Liver (tissue), 3 donors: ENCODE data around the gene RAB3B.

Experiments
- JUND ChIP-seq, 2 donors: IDR thresholded peaks; 2 replicates each; pipeline ENCODE4 v1.6.1; 2016; ENCODE audit warnings: antibody characterized with exemption in 2 of 2
- RAD21 ChIP-seq, 2 donors: IDR thresholded peaks; 2 replicates each; pipeline ENCODE4 v1.6.1; 2016; ENCODE audit warnings: antibody characterized with exemption in 2 of 2, mild to moderate bottlenecking in 2 of 2
- TAF1 ChIP-seq: conservative IDR thresholded peaks from 2 replicates; pipeline ENCODE4 v1.6.1; 2016; ENCODE audit warnings: antibody characterized with exemption, mild to moderate bottlenecking
- YY1 ChIP-seq: IDR thresholded peaks from 2 replicates; pipeline ENCODE4 v1.6.1; 2016; ENCODE audit warnings: antibody characterized with exemption, mild to moderate bottlenecking
- TF ChIP-seq, protein P1 (sequence below): fragments of 150-350 bp; IDR thresholded peaks from 2 replicates; pipeline ENCODE4 v1.5.1; 2017; ENCODE audit warnings: improper control_type of control experiment, low read depth, low read length; ENCODE audit not compliant: missing input control
- TF ChIP-seq, protein P2 (sequence below): IDR thresholded peaks from 2 replicates; pipeline ENCODE4 v1.6.1; 2016; ENCODE audit warnings: antibody characterized with exemption
- TF ChIP-seq, protein P3 (sequence below): IDR thresholded peaks from 2 replicates; pipeline ENCODE4 v1.6.1; 2016; ENCODE audit warnings: antibody characterized with exemption, mild to moderate bottlenecking
- donor health status: healthy.
- donor health status: healthy.

DNA sequence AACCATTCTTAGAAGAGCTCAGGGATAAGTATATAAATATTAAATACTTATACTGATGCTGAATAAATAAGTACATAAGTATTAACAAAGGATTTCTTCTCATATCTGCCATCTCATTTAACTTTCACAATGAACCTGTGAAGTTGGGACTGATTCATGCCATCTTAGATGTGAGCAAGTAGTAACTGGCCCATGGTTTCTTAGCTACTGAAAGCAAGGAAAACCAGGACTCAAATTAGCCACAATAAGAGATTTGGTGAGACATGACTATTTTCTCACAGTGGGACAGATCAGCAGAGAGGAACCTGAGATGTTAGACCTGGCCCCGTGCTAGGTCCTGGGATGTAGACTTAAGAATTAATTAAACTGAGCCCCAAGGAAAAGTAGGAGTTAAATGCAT lies 8.2 kb upstream of the RAB3B start:
- TF ChIP-seq, protein P1, sequence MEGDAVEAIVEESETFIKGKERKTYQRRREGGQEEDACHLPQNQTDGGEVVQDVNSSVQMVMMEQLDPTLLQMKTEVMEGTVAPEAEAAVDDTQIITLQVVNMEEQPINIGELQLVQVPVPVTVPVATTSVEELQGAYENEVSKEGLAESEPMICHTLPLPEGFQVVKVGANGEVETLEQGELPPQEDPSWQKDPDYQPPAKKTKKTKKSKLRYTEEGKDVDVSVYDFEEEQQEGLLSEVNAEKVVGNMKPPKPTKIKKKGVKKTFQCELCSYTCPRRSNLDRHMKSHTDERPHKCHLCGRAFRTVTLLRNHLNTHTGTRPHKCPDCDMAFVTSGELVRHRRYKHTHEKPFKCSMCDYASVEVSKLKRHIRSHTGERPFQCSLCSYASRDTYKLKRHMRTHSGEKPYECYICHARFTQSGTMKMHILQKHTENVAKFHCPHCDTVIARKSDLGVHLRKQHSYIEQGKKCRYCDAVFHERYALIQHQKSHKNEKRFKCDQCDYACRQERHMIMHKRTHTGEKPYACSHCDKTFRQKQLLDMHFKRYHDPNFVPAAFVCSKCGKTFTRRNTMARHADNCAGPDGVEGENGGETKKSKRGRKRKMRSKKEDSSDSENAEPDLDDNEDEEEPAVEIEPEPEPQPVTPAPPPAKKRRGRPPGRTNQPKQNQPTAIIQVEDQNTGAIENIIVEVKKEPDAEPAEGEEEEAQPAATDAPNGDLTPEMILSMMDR, result no peak
- TF ChIP-seq JUND (IDR thresholded peaks at IDR 0.05), result no peak
- TF ChIP-seq, protein P2, sequence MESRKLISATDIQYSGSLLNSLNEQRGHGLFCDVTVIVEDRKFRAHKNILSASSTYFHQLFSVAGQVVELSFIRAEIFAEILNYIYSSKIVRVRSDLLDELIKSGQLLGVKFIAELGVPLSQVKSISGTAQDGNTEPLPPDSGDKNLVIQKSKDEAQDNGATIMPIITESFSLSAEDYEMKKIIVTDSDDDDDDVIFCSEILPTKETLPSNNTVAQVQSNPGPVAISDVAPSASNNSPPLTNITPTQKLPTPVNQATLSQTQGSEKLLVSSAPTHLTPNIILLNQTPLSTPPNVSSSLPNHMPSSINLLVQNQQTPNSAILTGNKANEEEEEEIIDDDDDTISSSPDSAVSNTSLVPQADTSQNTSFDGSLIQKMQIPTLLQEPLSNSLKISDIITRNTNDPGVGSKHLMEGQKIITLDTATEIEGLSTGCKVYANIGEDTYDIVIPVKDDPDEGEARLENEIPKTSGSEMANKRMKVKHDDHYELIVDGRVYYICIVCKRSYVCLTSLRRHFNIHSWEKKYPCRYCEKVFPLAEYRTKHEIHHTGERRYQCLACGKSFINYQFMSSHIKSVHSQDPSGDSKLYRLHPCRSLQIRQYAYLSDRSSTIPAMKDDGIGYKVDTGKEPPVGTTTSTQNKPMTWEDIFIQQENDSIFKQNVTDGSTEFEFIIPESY, result no peak
- TF ChIP-seq, protein P3, sequence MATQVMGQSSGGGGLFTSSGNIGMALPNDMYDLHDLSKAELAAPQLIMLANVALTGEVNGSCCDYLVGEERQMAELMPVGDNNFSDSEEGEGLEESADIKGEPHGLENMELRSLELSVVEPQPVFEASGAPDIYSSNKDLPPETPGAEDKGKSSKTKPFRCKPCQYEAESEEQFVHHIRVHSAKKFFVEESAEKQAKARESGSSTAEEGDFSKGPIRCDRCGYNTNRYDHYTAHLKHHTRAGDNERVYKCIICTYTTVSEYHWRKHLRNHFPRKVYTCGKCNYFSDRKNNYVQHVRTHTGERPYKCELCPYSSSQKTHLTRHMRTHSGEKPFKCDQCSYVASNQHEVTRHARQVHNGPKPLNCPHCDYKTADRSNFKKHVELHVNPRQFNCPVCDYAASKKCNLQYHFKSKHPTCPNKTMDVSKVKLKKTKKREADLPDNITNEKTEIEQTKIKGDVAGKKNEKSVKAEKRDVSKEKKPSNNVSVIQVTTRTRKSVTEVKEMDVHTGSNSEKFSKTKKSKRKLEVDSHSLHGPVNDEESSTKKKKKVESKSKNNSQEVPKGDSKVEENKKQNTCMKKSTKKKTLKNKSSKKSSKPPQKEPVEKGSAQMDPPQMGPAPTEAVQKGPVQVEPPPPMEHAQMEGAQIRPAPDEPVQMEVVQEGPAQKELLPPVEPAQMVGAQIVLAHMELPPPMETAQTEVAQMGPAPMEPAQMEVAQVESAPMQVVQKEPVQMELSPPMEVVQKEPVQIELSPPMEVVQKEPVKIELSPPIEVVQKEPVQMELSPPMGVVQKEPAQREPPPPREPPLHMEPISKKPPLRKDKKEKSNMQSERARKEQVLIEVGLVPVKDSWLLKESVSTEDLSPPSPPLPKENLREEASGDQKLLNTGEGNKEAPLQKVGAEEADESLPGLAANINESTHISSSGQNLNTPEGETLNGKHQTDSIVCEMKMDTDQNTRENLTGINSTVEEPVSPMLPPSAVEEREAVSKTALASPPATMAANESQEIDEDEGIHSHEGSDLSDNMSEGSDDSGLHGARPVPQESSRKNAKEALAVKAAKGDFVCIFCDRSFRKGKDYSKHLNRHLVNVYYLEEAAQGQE, result no peak
- no peak for TF ChIP-seq YY1
- no peak for TF ChIP-seq RAD21 (IDR thresholded peaks at IDR 0.05)
- TF ChIP-seq TAF1, result no peak
